Stimulated activated CD8-positive, alpha-beta memory T cell treated with anti-CD3 and anti-CD28 coated beads, Interleukin-12 subunit alpha, Interleukin-12 subunit beta, amount 100 ng/mL, for 4 hours (primary cell): Measurements from ENCODE around the gene WDR17.
"Not testable (repeated sequence)": the region's sequence is repeated elsewhere in the genome, so short reads cannot be mapped to it uniquely, and the experiment has no call there.

Experiments used
- DNase-seq: peaks from one replicate; pipeline ENCODE4 v3.0.0-alpha.2; 2020; ENCODE audit warnings: low read depth

Gene WDR17

DNA sequence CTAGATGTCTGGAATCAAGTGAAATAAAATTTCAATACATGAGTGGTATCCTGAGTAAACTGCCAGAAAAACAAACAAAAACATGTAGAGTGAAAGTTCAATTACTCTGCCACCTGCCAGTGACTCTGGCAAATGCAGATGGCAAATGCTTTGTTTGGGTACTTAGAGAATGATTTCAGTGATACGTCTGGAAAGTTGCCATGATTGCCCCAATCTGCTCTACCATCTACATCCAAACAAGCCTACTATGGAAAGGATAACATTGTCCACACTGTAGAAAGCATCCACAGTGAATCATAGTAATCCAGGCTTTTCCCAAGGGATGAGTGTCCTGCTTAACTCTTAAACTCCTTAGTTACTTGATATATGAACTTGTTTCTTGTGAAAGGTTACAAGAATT, 126.3 kb downstream of the WDR17 start:
- no peak for DNase-seq

- DNase-seq = no peak
These were observed 127.5 kb downstream of the WDR17 start for GRCh38 chr4:176193126-176193525.

- DNase-seq = no peak
These were observed 128.3 kb downstream of the WDR17 start for GRCh38 chr4:176193938-176194337.

DNA sequence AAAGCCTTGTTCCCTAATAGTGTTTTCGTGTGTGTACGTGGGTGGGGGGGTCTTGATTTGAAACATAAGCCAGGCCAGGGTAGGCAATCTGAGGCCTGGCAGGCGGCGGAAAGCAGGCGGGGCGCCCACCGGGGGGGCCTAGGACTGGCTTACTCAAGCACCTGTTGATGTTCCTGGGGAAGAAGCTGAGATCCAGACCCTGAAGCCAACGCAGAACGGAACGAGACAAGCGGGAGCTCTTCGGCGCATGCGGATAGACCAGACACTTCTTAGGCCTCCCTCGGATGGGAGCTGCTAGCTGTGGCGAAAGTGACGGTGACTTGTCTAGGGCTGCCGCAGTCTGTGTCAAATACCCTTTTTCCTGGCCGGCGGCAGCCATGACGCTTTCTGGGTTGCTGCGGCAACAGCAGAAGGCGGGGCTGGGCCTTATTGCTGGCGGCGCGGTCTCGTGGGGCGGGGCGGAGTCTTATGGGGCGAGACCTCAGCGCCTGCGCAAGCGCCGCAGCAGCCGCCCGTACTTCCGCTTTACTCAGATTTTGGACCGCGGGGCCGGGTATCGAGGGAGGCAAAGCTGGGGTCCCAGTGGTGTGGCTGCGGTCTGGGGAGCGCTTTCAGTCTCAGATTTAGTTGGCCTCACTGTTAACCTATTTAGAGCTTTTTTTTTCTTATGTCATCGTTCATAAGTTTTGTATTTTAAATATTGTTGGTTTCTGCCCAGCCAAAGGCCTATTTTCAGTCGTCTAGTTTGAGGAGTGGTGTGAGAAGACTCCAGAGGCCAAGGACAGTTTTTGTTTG, 129.7 kb downstream of the WDR17 start, which contains the start of gene SPATA4:
TSS of gene SPATA4 (minus strand) at position 402 of the 795 bp plus-strand sequence. CDS start at position 379, 23 bp downstream.
- DNase-seq = peak; percentile 90

- no peak for DNase-seq
These were observed 132.8 kb downstream of the WDR17 start for GRCh38 chr4:176198316-176198903.

DNA sequence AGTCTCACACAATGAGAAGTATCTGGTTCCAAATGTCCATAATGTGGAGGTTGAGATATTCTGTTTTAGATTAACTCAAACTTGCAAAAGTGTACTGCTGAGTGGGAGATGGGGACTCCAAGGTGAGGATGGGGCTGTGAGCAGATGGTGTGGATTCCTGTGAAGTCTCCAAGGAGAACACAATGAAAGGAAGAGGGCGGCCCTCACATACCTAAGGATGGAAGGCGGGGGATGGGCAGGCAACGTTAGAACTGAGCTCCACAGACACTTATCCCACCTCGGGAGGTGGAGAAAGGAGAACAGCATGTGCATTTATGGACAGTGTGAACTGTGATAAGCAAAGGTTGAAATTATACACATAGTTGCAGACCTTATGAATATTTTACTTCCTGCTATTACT, 139.7 kb downstream of the WDR17 start:
- no peak for DNase-seq

DNA sequence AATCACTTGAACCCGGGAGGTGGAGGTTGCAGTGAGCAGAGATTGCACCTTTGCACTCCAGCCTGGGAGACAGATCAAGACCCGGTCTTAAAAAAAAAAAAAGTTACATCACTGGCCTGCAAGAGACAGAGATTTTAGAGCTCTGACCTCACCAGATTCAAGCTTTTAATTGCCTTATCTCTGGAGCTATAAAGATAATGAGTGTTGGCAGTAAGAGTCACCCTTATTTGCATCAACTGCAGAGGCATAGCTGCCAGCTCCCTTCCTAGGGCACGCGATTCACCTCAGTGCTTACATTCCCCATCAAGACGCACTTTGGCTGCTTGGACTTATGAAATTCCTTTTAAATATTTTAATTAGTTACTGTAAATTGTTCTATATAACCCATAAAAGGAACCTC, 142.2 kb downstream of the WDR17 start:
- no peak for DNase-seq

DNA sequence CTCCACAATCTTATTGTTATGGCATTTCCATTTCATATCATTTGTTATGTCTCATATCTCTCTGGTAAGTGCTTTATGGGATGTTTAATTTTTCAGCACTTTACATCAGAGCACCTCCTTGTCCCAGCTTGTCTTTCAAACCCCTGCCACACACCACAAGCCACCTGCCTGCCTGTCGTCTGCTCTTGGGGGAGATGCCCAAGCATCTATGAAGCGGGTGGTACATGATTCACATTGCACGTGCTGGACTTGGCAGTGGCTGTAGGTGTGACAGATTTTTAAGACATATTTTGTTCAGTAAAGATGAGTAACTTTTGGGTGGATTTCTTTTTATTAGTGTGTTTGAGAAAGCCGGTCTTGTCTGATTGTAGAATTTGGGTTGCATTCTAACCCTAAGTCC, 143.9 kb downstream of the WDR17 start:
- no peak for DNase-seq

DNA sequence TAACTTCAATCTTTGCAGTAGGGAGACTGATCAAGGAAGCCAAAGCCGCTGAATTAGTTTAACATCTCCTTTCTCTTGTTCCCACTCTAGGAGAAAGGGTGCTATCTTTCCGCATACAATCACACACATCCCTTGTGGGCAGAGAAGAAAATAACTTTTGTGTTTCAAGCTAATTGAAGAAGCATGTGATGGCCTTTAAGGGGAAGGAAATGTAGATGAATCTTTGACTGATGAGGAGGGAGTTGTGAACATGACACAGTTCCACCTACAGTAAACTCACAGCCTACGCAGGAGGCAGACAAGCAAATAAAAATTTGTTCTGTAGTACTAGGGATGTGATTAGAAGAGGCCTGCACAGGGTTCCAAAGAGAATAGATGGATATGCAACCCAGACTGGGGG, 144.5 kb downstream of the WDR17 start:
- DNase-seq = no peak

- no peak for DNase-seq
These were observed 145.1 kb downstream of the WDR17 start for GRCh38 chr4:176210579-176211296.

- not testable (repeated sequence) for DNase-seq
These were observed 146.7 kb downstream of the WDR17 start for GRCh38 chr4:176212351-176212750.

GRCh38 chr4:176217510-176217909, 151.9 kb downstream of the WDR17 start:
- DNase-seq = no peak

DNA sequence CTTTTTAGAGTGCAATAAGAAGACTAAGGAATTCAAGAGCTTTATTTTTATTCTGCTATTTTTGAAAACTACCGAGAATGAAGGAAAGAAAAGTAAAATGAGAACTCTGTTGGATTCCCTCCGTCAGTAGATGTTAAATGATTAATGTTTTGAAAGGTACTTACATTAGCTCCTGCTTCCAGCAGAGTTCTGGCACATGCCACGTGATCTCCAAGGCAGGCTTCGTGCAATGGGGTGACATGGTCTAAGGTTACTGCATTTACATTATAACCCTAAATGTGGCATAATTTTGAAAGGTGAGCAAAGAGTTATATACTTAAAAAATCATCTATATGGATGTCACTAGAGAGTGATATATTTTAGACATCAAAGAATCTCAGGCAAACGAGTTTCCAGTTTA, 156.5 kb downstream of the WDR17 start:
- DNase-seq = no peak

GRCh38 chr4:176223561-176223960, 157.9 kb downstream of the WDR17 start:
- DNase-seq = no peak

GRCh38 chr4:176226736-176227135, 161.1 kb downstream of the WDR17 start:
- DNase-seq = no peak

GRCh38 chr4:176229645-176230044, 164.0 kb downstream of the WDR17 start:
- no peak for DNase-seq
